GM21381 (cell line): Measurements from ENCODE around the gene PNPLA6.

Experiments used
- ATAC-seq: cut with Tn5 transposase; IDR thresholded peaks from one replicate; pipeline ENCODE4 v1.9.1; 2021; ENCODE audit warnings: mild to moderate bottlenecking, moderate library complexity; ENCODE audit not compliant: unreplicated experiment

Gene PNPLA6

GRCh38 chr19:7535047-7535997, at the start of gene PNPLA6:
PNPLA6 (plus strand) TSS chr19:7535717; CDS start chr19:7535789, 72 bp downstream.
- ATAC-seq, result peak; percentile 75

- no peak for ATAC-seq
Measured at GRCh38 chr19:7486923-7487322, 48.6 kb upstream of the PNPLA6 start.

- ATAC-seq, result peak; percentile 81
Measured at GRCh38 chr19:7488736-7489353, 46.7 kb upstream of the PNPLA6 start, which contains the start of gene PEX11G. PEX11G (minus strand) TSS chr19:7489035; CDS start chr19:7489010, 25 bp downstream.

- no peak for ATAC-seq
Measured at GRCh38 chr19:7489609-7490044, 45.9 kb upstream of the PNPLA6 start.

- ATAC-seq, result no peak
Measured at GRCh38 chr19:7492142-7492541, 43.4 kb upstream of the PNPLA6 start.

- no peak for ATAC-seq
Measured at GRCh38 chr19:7492558-7492957, 43.0 kb upstream of the PNPLA6 start.

GRCh38 chr19:7494416-7495098, 41.0 kb upstream of the PNPLA6 start:
- ATAC-seq, result no peak

GRCh38 chr19:7497292-7497691, 38.2 kb upstream of the PNPLA6 start:
- no peak for ATAC-seq

- ATAC-seq, result no peak
Measured at GRCh38 chr19:7500811-7501450, 34.6 kb upstream of the PNPLA6 start.

GRCh38 chr19:7502552-7502951, 33.0 kb upstream of the PNPLA6 start:
- ATAC-seq, result no peak

GRCh38 chr19:7504684-7505083, 30.8 kb upstream of the PNPLA6 start:
- ATAC-seq, result no peak

- ATAC-seq, result no peak
Measured at GRCh38 chr19:7505288-7505681, 30.2 kb upstream of the PNPLA6 start.

- no peak for ATAC-seq
Measured at GRCh38 chr19:7505682-7506384, 29.7 kb upstream of the PNPLA6 start.

- ATAC-seq, result no peak
Measured at GRCh38 chr19:7506385-7507328, 28.9 kb upstream of the PNPLA6 start.

GRCh38 chr19:7507884-7508283, 27.6 kb upstream of the PNPLA6 start:
- ATAC-seq, result no peak

GRCh38 chr19:7509625-7510024, 25.9 kb upstream of the PNPLA6 start:
- no peak for ATAC-seq

- no peak for ATAC-seq
Measured at GRCh38 chr19:7512400-7512851, 23.1 kb upstream of the PNPLA6 start.

GRCh38 chr19:7513809-7514642, 21.5 kb upstream of the PNPLA6 start:
- no peak for ATAC-seq
